Testis (tissue), 3 donors: ENCODE data around the gene SNTG2. TPM values are rescaled to one million over a fixed set of nuclear protein-coding genes. Genes with fewer than 3 reads are reported as not detected.

Experiments
- DNase-seq: peaks from one replicate; pipeline ENCODE4 v3.0.0-alpha.2; 2019
- H3K27ac ChIP-seq, 2 donors: fragments of 200-600 bp; sonication (generic); one replicate each; pipeline ENCODE4 v1.5.1; 2019
- H3K27me3 ChIP-seq: fragments of 200-600 bp; sonication (generic); one replicate; pipeline ENCODE4 v1.5.1; 2019
- H3K36me3 ChIP-seq: fragments of 200-600 bp; sonication (generic); one replicate; pipeline ENCODE4 v1.5.1; 2017; ENCODE audit warnings: low read depth; ENCODE audit errors: missing control alignments
- H3K4me1 ChIP-seq: fragments of 200-600 bp; sonication (generic); one replicate; pipeline ENCODE4 v1.5.1; 2019
- H3K4me3 ChIP-seq, 2 donors: fragments of 200-600 bp; sonication (generic); one replicate each; pipeline ENCODE4 v1.5.1; 2017 to 2019
- H3K9me3 ChIP-seq: fragments of 200-600 bp; sonication (generic); one replicate; pipeline ENCODE4 v1.5.1; 2017
- POLR2A ChIP-seq: fragments of 450-650 bp; IDR thresholded peaks from one replicate; pipeline ENCODE4 v1.6.1; 2017; ENCODE audit warnings: antibody characterized with exemption, mild to moderate bottlenecking, moderate library complexity
- WGBS, 2 donors: methylation state at CpG; one replicate each; pipeline ENCODE4 v1.1.5; 2018; 5-methylcytosine and 5-hydroxymethylcytosine counted together
- intact Hi-C: fragments of 100-400 bp; cut with DNase I; formaldehyde crosslinking; loops from one replicate; pipeline ENCODE4 v1.15.1; 2023; ENCODE audit warnings: low total_unique reads
- polyA plus RNA-seq: library from polyadenylated mRNA; stranded (reverse); fragments of 350-450 nt; fragmentation: Illumina TruSeq; extraction: RNeasy Lipid Tissue Mini Kit (QIAGEN cat#74804); gene quantifications from one replicate; pipeline ENCODE4 v1.2.3, GENCODE V29; 2014; ENCODE audit warnings: low read depth, low replicate concordance; ENCODE audit not compliant: insufficient read depth
- total RNA-seq, 2 donors: library from RNA; depleted of rRNA; stranded (reverse); fragments of >200 nt; gene quantifications; one replicate each; pipeline ENCODE4 v1.2.3, GENCODE V29; 2016
- TF ChIP-seq, protein P1 (sequence below), 3 experiments: fragments of 450-650 bp in 2 of 3; fragments of 200-600 bp in 1 of 3; sonication (generic) in 1 of 3; IDR thresholded peaks; one replicate each; pipeline ENCODE4 v1.5.1; 2016 to 2019; ENCODE audit warnings: antibody characterized with exemption in 3 of 3, mild to moderate bottlenecking in 2 of 3, moderate library complexity in 1 of 3

Gene SNTG2
- total and polyA plus RNA-seq, 3 donors from 2014 or later, result 8.7 to 10.2 (median 9.1) TPM

DNA sequence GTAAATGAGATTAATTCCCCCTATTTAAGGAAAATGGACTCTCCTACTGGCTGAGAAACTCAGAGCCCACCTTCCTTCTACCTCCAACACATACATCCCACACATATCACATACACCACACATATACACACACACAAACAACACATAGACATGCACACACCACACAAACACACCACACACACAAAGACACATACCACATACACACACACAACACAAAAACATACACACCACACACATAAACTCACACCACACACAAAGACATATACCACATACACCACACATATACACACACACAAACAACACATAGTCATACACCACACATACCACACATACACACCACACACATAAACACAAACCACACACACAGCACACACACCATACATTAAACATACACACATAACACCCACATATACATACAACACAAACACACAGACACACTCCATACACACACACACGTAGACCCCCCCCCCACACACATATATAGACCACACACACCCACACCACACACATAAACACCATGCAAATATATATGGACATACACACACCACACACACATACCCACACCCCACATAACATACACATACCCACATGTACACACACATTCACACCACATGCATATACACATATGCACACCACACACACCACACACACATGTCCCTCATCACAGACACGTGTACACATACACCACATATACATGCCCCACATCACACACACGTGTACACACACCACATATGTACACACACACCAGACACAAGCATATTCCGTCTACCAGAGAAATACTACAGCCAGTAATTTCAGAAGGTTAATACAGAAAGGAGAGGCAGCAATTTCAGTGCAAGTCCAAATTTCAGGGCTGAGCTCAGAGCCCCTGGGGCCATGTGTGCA lies 204.3 kb downstream of the SNTG2 start:
- H3K9me3 ChIP-seq, result no peaks in the 10 kb centered on the region
- no peaks in the 10 kb centered on the region for H3K36me3 ChIP-seq
- H3K4me1 ChIP-seq, result no peaks in the 10 kb centered on the region
- WGBS, 2 donors, result 80 to 95% methylated on average over 4 of the region's 4 CpGs
- no peak for TF ChIP-seq POLR2A
- TF ChIP-seq, protein P1, sequence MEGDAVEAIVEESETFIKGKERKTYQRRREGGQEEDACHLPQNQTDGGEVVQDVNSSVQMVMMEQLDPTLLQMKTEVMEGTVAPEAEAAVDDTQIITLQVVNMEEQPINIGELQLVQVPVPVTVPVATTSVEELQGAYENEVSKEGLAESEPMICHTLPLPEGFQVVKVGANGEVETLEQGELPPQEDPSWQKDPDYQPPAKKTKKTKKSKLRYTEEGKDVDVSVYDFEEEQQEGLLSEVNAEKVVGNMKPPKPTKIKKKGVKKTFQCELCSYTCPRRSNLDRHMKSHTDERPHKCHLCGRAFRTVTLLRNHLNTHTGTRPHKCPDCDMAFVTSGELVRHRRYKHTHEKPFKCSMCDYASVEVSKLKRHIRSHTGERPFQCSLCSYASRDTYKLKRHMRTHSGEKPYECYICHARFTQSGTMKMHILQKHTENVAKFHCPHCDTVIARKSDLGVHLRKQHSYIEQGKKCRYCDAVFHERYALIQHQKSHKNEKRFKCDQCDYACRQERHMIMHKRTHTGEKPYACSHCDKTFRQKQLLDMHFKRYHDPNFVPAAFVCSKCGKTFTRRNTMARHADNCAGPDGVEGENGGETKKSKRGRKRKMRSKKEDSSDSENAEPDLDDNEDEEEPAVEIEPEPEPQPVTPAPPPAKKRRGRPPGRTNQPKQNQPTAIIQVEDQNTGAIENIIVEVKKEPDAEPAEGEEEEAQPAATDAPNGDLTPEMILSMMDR (IDR thresholded peaks at IDR 0.05), result no peak
- no peak overlapping the region for H3K27ac ChIP-seq
- no peak for DNase-seq
- no peaks in the 10 kb centered on the region for H3K27me3 ChIP-seq
- no peak overlapping the region for H3K4me3 ChIP-seq
- intact Hi-C loops, result no loop called here

DNA sequence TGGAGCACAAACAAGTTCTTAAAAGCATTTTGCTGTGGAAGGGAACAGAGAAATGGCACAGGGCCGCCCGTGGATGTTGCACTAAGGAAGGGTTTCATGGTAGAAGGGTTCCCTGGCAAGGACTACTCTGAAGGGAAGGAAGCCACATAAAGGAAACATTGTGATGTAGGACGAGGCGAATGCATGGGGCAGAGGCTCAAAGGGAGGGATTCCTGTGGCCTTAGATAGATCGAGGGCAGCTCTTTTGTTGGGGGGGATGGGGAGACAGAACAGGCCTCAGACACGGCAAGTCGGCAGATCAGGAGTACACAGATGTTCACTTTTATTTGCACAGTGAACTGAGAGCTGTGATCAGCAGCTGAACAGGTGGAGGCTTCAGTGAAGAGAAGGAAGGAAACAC lies 205.4 kb downstream of the SNTG2 start:
- DNase-seq, result no peak
- no peaks in the 10 kb centered on the region for H3K4me1 ChIP-seq
- no peaks in the 10 kb centered on the region for H3K27me3 ChIP-seq
- H3K4me3 ChIP-seq, result no peak overlapping the region
- no peaks in the 10 kb centered on the region for H3K9me3 ChIP-seq
- WGBS, 2 donors, result 76 to 81% methylated on average over 7 of the region's 7 CpGs
- intact Hi-C loops, result no loop called here
- no peak for TF ChIP-seq POLR2A
- TF ChIP-seq, protein P1 (IDR thresholded peaks at IDR 0.05), result no peak
- no peaks in the 10 kb centered on the region for H3K36me3 ChIP-seq
- H3K27ac ChIP-seq, result no peak overlapping the region

DNA sequence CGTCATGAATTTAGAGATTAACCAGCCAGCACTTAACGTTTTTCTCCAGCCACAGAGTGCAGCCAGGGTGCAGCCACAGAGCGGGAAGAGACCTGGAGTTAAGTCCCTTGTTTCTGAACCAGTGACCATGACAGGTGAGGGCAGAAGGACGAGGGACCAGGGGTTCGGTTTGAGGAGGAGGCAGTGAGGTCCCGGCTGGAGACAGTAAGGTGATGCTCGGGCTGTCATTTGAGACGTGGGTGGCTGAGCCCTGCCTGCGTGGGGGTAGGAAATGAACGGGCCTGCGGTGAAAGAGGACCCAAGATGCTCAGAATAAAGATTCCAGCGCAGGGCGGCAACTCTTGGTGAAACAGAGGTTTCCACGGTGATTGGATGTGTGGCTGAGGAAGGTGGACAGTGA lies 205.9 kb downstream of the SNTG2 start:
- Histone ChIP-seq H3K36me3 (no peaks in the 10 kb centered on the region), H3K4me3 (no peak overlapping the region), H3K27me3 (no peaks in the 10 kb centered on the region), H3K4me1 (no peaks in the 10 kb centered on the region), H3K27ac (no peak overlapping the region), H3K9me3 (no peaks in the 10 kb centered on the region)
- no peak for TF ChIP-seq POLR2A
- TF ChIP-seq, protein P1 (IDR thresholded peaks at IDR 0.05), result no peak
- WGBS, 2 donors, result 65 to 75% methylated on average over 13 to 14 of the region's 14 CpGs
- no peak for DNase-seq
- intact Hi-C loops, result no loop called here

DNA sequence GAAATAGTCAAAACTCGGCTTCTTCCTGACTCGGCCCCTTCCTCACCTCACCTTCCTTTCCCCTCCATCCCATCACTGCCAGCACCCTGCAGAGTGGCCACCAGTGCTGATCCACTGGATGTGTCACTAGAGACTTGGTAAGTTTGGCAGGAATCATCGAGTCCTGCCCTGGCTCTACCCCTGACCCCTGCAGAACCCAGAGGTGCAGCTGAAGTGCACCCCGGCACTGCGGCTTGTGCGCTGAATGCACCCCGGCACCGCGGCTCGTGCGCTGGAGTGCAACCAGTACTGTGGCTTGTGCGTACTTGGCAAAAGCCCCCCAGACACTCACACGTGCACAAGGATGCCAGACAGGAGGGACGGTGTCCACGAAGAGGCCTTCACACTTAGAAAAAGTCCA lies 206.5 kb downstream of the SNTG2 start:
- 88 to 89% methylated on average over 9 to 15 of the region's 15 CpGs for WGBS, 2 donors
- DNase-seq, result no peak

More for the DNA sequence above, 206.5 kb downstream of the SNTG2 start:
- Histone ChIP-seq H3K4me1 (no peaks in the 10 kb centered on the region), H3K27ac (no peak overlapping the region), H3K27me3 (no peaks in the 10 kb centered on the region), H3K4me3 (no peak overlapping the region), H3K9me3 (no peaks in the 10 kb centered on the region), H3K36me3 (no peaks in the 10 kb centered on the region)
- intact Hi-C loops, result no loop called here
- TF ChIP-seq, protein P1 (IDR thresholded peaks at IDR 0.05), result no peak
- no peak for TF ChIP-seq POLR2A
